GM13976 (cell line): ENCODE results near the gene SAMSN1.

Experiments
- DNase-seq: peaks from one replicate; pipeline ENCODE4 v3.0.0; 2012; ENCODE audit warnings: low spot score
- in situ Hi-C: fragments of 300-500 bp; cut with MboI; formaldehyde crosslinking; loops from one replicate; pipeline ENCODE4 v1.12.0; 2022; ENCODE audit warnings: low sequenced_read_pairs, mixed read lengths, inconsistent platforms; ENCODE audit not compliant: unreplicated experiment
- TF ChIP-seq, protein P1 (sequence below): IDR thresholded peaks from 2 replicates; pipeline ENCODE4 v1.5.1; 2012; ENCODE audit warnings: borderline replicate concordance, mild to moderate bottlenecking; ENCODE audit not compliant: insufficient read depth; ENCODE audit errors: extremely low read depth, missing control alignments, control extremely low read depth

SAMSN1 gene

DNA sequence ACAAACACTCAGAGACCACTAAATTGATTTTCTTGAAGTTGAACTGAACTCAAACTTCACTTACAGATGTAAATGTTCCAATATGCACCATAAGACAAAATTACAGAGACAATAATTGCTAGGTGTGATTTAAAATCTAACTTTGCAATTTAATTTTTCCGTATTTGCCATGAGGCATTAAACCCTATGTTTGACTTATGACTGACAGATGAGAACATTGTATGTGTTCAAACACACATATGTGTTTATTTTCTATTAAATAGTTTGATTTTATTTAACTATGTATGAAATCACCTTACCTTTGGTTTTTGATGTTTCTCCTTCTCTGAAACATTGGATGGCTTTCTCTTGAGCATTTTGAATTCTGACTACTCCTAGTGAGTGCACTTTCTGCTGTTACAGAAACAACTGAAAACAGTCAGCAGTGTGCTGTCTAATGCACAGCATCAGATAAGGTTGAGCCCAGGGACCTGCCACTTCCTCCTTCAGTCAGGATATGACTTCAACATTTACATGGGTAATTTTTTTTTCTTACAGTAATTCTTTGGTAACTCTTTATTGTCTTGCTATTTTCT, at the start of gene SAMSN1:
Gene SAMSN1 (minus strand): TSS at position 410 of the 575 bp plus-strand sequence. CDS start 54 bp downstream, at position 356.
- TF ChIP-seq, protein P1, sequence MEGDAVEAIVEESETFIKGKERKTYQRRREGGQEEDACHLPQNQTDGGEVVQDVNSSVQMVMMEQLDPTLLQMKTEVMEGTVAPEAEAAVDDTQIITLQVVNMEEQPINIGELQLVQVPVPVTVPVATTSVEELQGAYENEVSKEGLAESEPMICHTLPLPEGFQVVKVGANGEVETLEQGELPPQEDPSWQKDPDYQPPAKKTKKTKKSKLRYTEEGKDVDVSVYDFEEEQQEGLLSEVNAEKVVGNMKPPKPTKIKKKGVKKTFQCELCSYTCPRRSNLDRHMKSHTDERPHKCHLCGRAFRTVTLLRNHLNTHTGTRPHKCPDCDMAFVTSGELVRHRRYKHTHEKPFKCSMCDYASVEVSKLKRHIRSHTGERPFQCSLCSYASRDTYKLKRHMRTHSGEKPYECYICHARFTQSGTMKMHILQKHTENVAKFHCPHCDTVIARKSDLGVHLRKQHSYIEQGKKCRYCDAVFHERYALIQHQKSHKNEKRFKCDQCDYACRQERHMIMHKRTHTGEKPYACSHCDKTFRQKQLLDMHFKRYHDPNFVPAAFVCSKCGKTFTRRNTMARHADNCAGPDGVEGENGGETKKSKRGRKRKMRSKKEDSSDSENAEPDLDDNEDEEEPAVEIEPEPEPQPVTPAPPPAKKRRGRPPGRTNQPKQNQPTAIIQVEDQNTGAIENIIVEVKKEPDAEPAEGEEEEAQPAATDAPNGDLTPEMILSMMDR: no peak
- in situ Hi-C loops: loop anchor here (25.0 kb wide), 1 partner anchor 491 kb away; no protein-coding TSS in a partner anchor
- DNase-seq: no peak

DNA sequence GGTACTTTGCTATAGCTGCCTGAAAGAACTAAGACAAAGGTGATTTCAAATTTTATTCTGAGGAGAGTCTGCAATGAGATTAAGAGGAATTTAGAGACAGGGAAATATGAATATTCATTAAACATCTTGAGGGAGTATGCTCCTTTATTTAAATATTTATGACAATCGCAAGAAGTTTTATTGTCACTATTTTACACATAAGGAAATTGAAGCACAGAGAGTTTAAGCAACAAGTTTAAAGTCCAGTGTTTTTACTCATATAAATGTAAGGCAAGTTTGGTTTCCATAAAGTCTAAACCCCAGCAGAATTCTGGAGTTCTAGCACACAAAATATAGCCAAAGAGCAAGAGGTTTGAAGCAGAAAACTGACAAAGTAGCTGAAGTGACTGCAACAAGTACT, 49.3 kb upstream of the SAMSN1 start:
- TF ChIP-seq, protein P1: no peak
- in situ Hi-C loops: no loop called here
- DNase-seq: no peak

DNA sequence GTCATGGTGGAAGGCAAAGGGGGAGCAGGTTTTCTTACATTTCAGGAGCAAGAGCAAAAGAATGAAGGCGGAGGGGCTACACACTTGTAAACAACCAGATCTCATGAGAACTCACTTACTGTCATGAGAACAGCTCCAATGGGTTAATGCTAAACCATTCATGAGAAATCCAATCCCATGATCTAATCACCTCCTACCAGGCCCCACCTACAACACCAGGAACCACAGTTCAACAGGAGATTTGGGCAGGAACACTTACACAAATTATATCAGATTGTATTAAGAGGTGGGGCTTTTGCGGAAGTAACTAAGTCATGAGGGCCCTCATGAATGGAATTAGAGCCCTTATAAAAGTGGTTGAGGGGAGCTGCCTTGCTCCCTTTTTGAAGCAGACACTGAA, 48.9 kb upstream of the SAMSN1 start:
- in situ Hi-C loops: no loop called here
- no peak for DNase-seq
- TF ChIP-seq, protein P1: no peak

DNA sequence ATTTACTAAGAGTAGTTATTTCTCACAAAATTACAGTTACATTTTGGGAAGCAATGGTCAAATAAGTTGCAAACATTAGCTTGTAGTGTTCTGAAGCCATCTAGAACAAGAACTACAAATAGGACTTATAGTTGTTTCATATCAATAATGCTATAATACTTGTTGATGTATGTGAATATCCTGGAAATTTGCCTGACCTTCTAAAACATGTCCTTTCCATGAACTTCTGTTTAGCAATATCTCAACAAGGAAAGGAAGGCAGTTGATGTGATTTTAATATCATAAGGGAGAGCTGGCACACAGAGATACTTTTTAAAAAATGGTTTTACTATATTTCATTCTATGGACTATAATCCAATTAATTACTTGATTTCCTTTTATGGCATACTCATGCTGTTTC, 47.1 kb upstream of the SAMSN1 start:
- TF ChIP-seq, protein P1: no peak
- in situ Hi-C loops: no loop called here
- no peak for DNase-seq

DNA sequence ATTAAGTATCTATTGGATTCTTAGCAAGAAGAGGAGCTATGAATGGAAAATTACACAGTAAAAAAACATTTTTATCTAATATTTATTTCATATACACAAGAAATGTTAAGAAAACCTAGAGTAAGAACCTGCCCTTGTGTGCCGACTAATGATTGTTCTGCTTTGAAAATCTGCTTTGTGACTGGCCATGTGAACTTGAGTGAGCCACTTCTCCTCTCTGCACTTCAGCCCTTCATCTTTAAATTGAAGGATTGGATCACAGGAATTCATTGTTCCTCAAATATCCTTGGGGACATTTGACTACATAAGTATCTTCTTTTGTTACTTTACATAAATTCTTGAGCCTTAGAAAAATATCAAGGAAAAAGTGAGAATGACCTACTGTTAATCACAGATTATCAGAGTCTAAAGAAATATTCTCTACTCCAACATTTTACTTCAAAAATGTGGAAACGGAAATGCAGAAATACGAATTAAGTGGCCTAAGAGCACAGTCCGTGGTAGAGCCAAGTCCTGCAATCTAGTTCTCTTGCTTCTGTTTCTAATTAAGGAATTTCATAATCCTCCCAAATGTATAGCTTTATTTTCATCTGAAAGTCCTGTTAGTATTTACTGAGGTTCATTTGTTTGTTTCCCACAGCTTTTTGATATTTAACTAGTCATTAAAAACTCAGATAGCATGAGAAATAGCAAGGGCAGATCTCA, 46.3 kb upstream of the SAMSN1 start:
- in situ Hi-C loops: no loop called here
- DNase-seq: no peak
- TF ChIP-seq, protein P1: no peak

DNA sequence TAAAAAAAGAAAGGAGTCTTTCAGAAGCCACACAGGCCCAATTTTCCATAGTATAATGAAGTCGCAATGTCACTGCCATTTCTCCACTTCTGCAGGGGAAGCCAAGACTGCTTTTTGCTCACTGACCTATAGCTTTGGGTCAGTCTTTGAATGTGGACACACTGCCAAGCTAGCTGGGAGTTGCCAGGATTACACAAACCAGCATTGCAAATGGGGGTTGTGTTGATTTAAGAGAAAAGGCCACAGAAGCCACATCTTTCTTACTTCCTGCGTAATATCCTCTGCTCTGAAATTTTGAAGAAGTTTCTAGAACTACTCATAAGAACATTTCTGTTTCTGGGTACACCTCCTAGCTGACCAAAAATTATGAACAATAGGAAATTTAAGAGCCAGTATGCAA, 45.8 kb upstream of the SAMSN1 start:
- in situ Hi-C loops: no loop called here
- TF ChIP-seq, protein P1: no peak
- DNase-seq: no peak
